Activated T-helper 9 cell treated with anti-CD3 and anti-CD28 coated beads, Interleukin-2, amount 50 U/mL, for 16 hours (primary cell): Measurements from ENCODE around the gene OR8A1.
"Not testable (repeated sequence)": the region's sequence is repeated elsewhere in the genome, so short reads cannot be mapped to it uniquely, and the experiment has no call there.

Source experiments
- DNase-seq: peaks from one replicate; pipeline ENCODE4 v3.0.0-alpha.2; 2020; ENCODE audit warnings: low read depth

Gene OR8A1

DNA sequence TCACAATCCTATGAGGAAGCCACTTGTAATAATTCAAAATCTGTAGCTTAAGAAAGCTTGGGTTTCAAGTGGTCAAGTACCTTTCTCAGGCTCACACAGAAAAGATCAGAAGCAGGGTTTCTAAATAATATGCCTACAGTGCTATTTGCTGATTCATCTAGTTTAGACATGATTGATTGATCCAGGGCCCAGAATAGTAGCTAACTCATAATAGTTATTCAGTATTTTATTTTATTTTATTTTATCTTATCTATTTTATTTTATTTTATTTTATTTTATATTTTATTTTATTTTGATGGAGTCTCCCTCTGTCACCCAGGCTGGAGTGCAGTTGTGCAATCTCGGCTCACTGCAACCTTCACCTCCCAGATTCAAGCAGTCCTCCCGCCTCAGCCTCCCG lies 25.5 kb downstream of the OR8A1 start:
- DNase-seq: no peak

DNA sequence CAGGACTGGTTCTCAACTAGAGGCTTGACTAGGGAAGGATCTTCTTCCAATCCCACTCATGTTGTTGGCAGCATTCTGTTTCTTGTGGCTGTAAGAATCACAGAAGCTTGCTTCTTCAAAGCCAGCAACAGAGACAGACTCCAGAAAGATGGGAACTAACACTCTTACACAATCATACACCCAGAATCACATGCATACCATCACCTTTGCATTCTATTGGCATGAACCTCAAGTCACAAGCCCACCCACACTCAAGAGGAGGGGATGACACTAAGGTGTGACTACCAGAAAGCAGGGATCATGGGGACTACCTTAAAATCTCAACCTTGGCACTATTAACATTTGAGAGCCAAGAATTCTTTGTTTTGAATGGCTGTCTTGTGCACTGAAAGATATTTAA lies 27.8 kb downstream of the OR8A1 start:
- DNase-seq: no peak

DNA sequence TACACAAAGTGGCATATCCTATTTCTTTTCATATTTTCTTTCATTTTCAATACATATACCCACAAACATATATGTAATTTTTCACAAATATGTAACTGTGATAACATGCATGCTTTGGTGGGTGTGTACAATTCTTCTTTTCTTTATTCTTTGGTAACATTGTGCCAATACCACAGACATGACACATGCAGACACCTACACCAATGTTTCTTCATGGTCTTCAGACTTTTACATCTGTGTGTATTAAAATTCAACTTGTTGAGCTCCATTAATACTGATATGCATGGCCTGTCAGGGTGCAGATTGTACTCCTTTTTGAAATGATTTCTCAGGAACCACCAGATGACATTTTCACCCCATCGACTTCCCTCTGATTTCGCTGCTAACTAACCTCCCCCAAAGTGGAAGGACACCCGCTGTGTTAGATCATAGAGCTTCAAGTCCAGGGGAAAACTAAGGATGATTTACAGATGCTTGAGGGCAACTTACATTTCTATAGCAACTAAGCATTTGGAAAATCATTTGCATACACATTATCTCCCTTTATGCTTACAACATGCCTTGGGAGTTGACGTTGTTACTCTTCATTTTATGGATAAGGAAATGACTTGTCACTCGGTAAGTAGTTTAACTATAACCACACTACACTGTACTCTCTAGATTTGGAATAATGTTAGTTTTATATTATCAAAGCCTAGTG lies 31.0 kb downstream of the OR8A1 start:
- DNase-seq: no peak

DNA sequence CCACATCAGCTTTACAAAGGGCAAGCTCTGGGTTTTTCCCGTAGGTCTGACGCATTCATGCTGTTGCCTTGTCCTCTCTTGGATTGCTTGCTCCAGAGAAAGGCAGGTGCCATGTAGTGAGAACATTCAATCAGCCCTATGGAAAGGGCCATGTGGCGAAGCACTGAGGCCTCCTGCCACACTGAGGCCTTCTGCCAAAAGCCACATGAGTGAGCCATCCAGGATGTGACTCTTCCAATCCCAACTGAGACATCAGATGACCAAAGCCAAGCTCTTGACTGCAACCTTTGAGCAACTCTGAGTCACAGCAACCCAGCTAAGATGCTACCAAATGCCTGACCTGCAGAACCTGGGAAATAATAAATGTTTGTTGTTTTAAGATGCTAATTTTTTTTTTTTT lies 32.4 kb downstream of the OR8A1 start:
- DNase-seq: no peak

DNA sequence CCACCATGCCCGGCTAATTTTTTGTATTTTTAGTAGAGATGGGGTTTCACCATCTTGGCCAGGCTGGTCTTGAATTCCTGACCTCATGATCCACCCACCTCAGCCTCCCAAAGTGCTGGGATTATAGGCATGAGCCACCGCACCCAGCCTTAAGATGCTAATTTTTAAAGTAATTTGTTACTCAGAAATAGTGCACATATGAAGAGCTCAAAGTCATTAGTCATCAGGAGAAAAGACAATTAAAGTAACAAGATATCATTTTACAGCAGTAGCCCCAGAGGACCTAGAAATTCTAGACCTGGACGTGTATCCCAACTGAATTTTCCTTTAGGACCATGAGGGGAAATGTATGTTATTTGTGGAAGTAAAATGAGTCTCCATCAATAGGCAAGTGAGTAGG lies 32.9 kb downstream of the OR8A1 start:
- not testable (repeated sequence) for DNase-seq

DNA sequence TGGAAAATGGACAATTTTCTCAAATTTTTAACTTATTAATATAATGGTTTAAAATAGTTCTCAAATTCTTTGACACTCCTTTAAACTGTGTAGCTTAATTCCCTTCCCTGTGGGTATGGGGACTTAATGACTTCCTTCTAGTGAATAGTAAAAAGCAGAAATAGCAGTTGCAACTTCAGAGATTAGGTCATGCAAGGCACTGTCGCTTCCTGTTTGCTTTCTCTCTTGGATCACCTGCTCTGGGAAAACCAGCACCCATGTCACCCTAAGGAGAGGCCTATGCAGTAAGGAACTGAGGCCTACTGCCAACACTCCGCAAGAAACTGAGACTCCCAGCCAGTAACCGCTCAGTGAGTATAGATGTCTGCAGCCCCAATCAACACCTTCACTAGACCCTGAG lies 35.9 kb downstream of the OR8A1 start:
- no peak for DNase-seq

DNA sequence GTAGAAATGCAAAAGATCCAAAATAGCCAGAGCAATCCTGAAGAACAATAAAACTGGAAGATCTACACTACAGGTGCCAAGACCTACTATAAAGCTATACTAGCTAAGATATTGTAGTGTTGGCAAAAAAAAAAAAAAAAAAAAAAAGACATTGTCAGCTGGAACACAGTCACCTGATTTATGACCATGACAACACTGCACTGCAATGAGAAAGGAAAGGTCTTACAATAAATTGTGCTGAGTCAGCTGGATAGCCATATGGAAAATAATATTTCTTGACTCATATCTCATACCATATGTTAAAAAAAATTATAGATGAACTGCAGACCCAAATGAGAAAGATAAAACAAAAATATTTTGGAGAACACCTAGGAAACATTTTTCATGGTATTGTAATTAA lies 38.4 kb downstream of the OR8A1 start:
- no peak for DNase-seq

DNA sequence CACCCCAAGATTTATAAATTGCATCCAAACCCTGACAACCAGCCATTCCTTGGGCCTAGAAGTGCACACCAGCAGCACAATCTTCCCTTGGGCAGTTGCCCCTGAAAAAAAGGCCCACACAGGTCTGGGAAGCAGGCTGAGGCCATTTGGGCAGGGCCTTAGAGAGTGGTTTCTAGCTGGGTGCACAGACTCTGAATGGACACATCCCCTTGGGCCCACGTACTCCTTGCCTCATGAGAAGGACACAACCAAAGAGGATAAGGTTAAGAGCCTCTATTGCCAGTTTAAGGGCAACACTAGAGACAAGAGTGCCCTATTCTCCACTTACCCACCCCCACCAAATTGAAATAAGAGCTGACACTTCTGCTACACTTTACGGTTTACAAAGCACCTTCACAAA lies 40.5 kb downstream of the OR8A1 start:
- DNase-seq: no peak

DNA sequence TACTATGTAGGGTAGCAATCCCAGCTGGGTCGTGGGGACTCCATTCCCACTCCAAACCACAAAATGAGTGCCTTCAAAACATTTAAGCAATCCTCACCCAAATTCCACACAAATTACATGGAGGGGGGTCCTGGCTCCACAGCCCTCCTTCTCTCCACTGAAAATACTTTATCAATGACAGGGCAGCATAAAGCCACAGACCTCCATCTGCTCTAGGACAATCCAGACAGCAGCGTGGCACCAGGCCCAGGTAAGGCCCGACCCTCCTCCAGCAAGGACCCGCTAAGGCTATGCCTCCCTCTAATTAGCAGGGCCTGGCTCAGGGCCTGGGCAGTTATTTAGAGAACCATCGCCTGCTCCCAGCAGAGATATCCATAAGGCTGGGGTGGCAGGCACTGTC lies 41.3 kb downstream of the OR8A1 start, which contains the start of gene PANX3:
TSS of gene PANX3 (plus strand) at position 365 of the 400 bp plus-strand sequence. CDS start 129 bp downstream, outside the sequence.
- no peak for DNase-seq

DNA sequence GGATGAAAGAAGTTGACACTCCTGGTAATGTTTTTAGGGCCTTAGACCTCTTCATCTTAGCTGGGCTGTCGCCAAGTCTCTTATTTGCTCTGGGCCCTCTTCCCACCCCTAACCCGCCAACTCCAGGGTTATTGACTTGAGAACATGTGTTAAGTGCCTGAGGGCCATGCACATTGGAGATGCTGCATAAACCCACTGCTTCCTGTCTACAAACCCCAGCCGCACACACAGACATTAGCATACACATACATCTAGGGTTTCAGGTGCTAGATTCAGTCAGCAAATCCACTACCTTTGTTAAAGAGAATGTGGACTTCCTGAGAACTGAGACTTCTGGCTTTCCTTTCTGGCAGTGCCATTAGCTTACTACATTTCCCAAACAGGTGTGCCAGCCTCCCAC lies 42.2 kb downstream of the OR8A1 start:
- no peak for DNase-seq

DNA sequence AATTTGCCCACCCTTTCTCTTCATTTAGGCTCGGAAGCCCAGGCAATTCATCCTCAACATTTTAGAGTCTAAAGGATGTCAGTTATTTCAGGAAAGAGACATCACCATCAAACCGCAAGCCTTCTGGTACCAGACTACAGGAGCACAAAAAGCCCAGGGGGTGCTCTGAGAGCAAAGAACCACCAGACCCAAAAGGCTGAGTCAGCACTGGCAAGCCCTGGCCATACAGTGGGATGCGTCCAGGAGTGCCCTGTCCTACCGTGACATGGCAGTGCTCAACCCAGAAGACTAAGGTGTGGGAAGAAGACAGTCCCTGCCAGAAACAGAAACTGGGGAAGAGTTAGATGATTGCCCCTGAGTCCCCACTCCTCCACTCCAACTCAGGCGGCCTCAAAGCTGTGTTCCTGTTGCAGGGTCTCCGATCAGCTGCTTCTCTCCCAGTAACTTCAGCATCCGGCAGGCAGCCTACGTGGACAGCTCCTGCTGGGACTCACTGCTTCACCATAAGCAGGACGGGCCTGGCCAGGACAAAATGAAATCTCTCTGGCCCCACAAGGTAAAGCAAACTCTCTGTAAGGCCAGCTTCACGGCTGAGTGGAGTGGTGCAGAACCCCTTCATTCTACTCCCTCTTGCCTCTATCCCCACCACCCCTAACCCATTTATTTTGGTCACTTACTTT lies 42.9 kb downstream of the OR8A1 start:
- DNase-seq: no peak

DNA sequence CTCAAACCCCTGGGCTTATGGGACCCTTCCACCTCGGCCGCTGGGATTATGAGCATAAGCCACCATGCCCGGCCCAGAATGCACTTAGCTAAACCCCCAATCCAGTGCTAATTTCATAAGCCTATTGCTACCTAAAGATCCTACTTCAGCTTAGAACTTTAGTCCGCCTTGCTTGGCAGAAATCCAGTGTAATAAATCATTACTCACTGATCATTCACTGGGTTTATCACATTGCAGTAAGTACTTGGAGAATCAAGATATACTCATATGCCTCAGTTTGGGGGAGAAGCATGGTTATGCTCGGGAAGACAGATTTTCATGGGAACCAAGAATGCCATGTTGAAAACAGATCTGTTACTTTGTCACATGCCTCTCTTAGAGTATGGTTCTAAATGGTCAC lies 49.1 kb downstream of the OR8A1 start:
- no peak for DNase-seq
